ENCODE results near the gene KIF5C. TPM values are rescaled to one million over a fixed set of nuclear protein-coding genes. Genes with fewer than 3 reads are reported as not detected.
A peak's percentile ranks its signal among the peaks of the same experiment; 100 is the strongest.

KIF5C gene
- total and polyA plus RNA-seq, 2 donors (not counting 1 experiment from before 2014, with no cell fraction given): 1.9 to 6.1 TPM

DNA sequence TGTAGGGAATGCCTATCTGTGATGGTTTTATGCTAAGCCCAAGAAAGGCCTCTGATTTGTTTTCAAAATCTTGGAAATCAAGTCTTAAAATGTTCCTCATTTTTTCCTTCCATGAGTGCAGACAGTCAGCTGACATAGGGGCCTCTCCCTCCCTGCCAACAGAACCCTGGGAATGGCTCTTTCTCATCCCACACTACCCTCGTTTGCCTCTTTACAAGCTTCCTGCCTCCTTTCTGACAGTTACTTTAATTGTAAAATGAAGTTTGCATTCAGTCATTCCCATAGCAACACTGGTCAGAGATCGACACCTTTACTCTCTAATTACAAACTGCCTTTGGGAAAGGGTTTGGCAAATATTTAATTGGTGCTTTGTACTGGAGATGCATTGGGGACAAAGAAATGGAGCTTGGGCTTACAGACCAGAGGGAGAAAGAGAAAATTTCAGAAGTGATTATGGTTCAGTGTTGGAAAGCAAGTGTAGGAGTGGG, 25.4 kb downstream of the KIF5C start:
- Histone ChIP-seq H3K4me2 (replicated peaks; ENCODE audit: low read depth, low read length, poor library complexity, severe bottlenecking) (no peak overlapping the region), H2AFZ (ENCODE audit: insufficient read depth, low read depth, low read length, poor library complexity, severe bottlenecking) (no peak overlapping the region), H3K36me3 (replicated peaks in 1 of 2; ENCODE audit: control extremely low read depth in 1 of 2, control insufficient read depth in 1 of 2, extremely low read depth in 1 of 2, insufficient read depth in 2 of 2, low read length in 1 of 2) (no peaks in the 10 kb centered on the region), H3K9ac (ENCODE audit: low read length) (no peak overlapping the region), H4K20me1 (ENCODE audit: control insufficient read depth, insufficient read depth, low read length, poor library complexity, severe bottlenecking) (no peaks in the 10 kb centered on the region), H3K4me3 (ENCODE audit: control extremely low read depth in 1 of 5, extremely low read depth in 1 of 5, insufficient read depth in 1 of 5, low read depth in 2 of 5, low read length in 4 of 5) (no peak overlapping the region), H3K27ac (ENCODE audit: low read length in 2 of 2) (peak overlapping the region in 1 of 2 donors; percentile 24), H3K4me1 (ENCODE audit: control insufficient read depth in 2 of 2, insufficient read depth in 2 of 2, low read length in 2 of 2) (peaks cover 9 to 21% of the 10 kb centered on the region in 2 donors), H3K9me3 (ENCODE audit: control extremely low read depth in 1 of 3, control insufficient read depth in 2 of 3, insufficient read depth in 1 of 3, low read length in 2 of 3) (no peaks in the 10 kb centered on the region), H3K27me3 (replicated peaks in 1 of 4; ENCODE audit: control extremely low read depth in 1 of 4, control insufficient read depth in 3 of 4, insufficient read depth in 4 of 4, low read length in 3 of 4) (no peaks in the 10 kb centered on the region), H3K79me2 (ENCODE audit: control insufficient read depth, insufficient read depth, low read length) (no peaks in the 10 kb centered on the region)
- no peak overlapping the region for H3K4me3 Mint-ChIP-seq
- peaks cover 4% of the 10 kb centered on the region for H3K27me3 Mint-ChIP-seq
- DNase-seq (no peak), ATAC-seq (ENCODE audit: low read depth) (no peak)
- intact Hi-C loops (cut with micrococcal nuclease): no loop called here
- no peaks in the 10 kb centered on the region for H3K9me3 Mint-ChIP-seq (ENCODE audit: insufficient read depth)
- ChIA-PET POLR2A (no interaction called here), CTCF (no interaction called here)
- peaks cover 11% of the 10 kb centered on the region for H3K4me1 Mint-ChIP-seq
- H3K27ac Mint-ChIP-seq: no peak overlapping the region
- no peak for TF ChIP-seq EZH2 (IDR thresholded peaks at IDR 0.05; ENCODE audit: borderline replicate concordance, insufficient read depth, low read depth, low read length, poor library complexity, severe bottlenecking)
- TF ChIP-seq, protein P1, sequence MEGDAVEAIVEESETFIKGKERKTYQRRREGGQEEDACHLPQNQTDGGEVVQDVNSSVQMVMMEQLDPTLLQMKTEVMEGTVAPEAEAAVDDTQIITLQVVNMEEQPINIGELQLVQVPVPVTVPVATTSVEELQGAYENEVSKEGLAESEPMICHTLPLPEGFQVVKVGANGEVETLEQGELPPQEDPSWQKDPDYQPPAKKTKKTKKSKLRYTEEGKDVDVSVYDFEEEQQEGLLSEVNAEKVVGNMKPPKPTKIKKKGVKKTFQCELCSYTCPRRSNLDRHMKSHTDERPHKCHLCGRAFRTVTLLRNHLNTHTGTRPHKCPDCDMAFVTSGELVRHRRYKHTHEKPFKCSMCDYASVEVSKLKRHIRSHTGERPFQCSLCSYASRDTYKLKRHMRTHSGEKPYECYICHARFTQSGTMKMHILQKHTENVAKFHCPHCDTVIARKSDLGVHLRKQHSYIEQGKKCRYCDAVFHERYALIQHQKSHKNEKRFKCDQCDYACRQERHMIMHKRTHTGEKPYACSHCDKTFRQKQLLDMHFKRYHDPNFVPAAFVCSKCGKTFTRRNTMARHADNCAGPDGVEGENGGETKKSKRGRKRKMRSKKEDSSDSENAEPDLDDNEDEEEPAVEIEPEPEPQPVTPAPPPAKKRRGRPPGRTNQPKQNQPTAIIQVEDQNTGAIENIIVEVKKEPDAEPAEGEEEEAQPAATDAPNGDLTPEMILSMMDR (IDR thresholded peaks at IDR 0.05): no peak
- WGBS (ENCODE audit: insufficient coverage): no CpG with 5 or more reads among the region's 2 CpGs

DNA sequence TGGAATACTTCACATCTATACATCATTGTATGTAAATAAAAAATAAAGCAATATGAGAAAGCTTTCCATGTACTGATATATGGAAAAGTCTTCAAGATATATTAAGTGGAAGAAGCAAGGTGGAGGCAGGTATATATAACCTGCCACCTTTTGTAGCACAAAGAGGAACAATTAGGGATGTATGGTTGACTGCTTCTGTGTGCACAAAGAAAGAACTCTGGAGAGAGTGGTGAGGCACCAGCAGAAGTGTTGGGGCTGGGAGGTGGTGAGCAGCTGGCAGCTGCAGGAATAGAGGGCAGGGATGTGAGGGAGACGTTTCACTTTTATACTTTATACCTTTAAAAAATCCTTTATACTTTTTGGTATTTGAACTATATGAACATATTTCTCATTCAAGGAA, 26.1 kb downstream of the KIF5C start:
- Histone ChIP-seq H2AFZ (ENCODE audit: insufficient read depth, low read depth, low read length, poor library complexity, severe bottlenecking) (no peak overlapping the region), H3K27me3 (replicated peaks in 1 of 4; ENCODE audit: control extremely low read depth in 1 of 4, control insufficient read depth in 3 of 4, insufficient read depth in 4 of 4, low read length in 3 of 4) (no peaks in the 10 kb centered on the region), H3K9me3 (ENCODE audit: control extremely low read depth in 1 of 3, control insufficient read depth in 2 of 3, insufficient read depth in 1 of 3, low read length in 2 of 3) (no peaks in the 10 kb centered on the region), H3K4me3 (ENCODE audit: control extremely low read depth in 1 of 5, extremely low read depth in 1 of 5, insufficient read depth in 1 of 5, low read depth in 2 of 5, low read length in 4 of 5) (no peak overlapping the region), H3K9ac (ENCODE audit: low read length) (no peak overlapping the region), H4K20me1 (ENCODE audit: control insufficient read depth, insufficient read depth, low read length, poor library complexity, severe bottlenecking) (no peaks in the 10 kb centered on the region), H3K36me3 (replicated peaks in 1 of 2; ENCODE audit: control extremely low read depth in 1 of 2, control insufficient read depth in 1 of 2, extremely low read depth in 1 of 2, insufficient read depth in 2 of 2, low read length in 1 of 2) (no peaks in the 10 kb centered on the region), H3K79me2 (ENCODE audit: control insufficient read depth, insufficient read depth, low read length) (no peaks in the 10 kb centered on the region), H3K4me2 (replicated peaks; ENCODE audit: low read depth, low read length, poor library complexity, severe bottlenecking) (peak overlapping the region; percentile 39), H3K27ac (ENCODE audit: low read length in 2 of 2) (no peak overlapping the region), H3K4me1 (ENCODE audit: control insufficient read depth in 2 of 2, insufficient read depth in 2 of 2, low read length in 2 of 2) (peaks cover 9 to 21% of the 10 kb centered on the region in 2 donors)
- DNase-seq (no peak), ATAC-seq (ENCODE audit: low read depth) (peak; percentile 21)
- H3K27me3 Mint-ChIP-seq: peaks cover 4% of the 10 kb centered on the region
- H3K9me3 Mint-ChIP-seq (ENCODE audit: insufficient read depth): no peaks in the 10 kb centered on the region
- H3K4me1 Mint-ChIP-seq: peaks cover 11% of the 10 kb centered on the region
- intact Hi-C loops (cut with micrococcal nuclease): no loop called here
- CTCF ChIA-PET: no interaction called here
- no peak for TF ChIP-seq EZH2 (IDR thresholded peaks at IDR 0.05; ENCODE audit: borderline replicate concordance, insufficient read depth, low read depth, low read length, poor library complexity, severe bottlenecking)
- TF ChIP-seq, protein P1 (IDR thresholded peaks at IDR 0.05): no peak
- POLR2A ChIA-PET: no interaction called here
- no peak overlapping the region for H3K4me3 Mint-ChIP-seq
- no peak overlapping the region for H3K27ac Mint-ChIP-seq
- no CpG with 5 or more reads among the region's 1 CpG for WGBS (ENCODE audit: insufficient coverage)

All from B cell (primary cell).